Stomach (tissue), 9 donors: ENCODE results near the gene SFXN5. TPM values are rescaled to one million over a fixed set of nuclear protein-coding genes. Genes with fewer than 3 reads are reported as not detected.
A peak's percentile ranks its signal among the peaks of the same experiment; 100 is the strongest.

Source experiments
- DNase-seq, 2 donors: peaks; one replicate each; pipeline versions ENCODE4 v3.0.0 to v3.0.0-alpha.2; 2013 to 2019
- H3K27ac ChIP-seq, 5 donors: fragments of 200-600 bp in 4 of 5; sonication (generic) in 4 of 5; one replicate each; pipeline ENCODE4 v1.5.1; 2013 to 2019; ENCODE audit warnings: mild to moderate bottlenecking in 1 of 5, moderate library complexity in 1 of 5
- H3K27me3 ChIP-seq, 3 donors: fragments of 200-600 bp; sonication (generic); one replicate each; pipeline ENCODE4 v1.5.1; 2017 to 2019; ENCODE audit warnings: mixed run types in 1 of 3
- H3K36me3 ChIP-seq, 4 donors: fragments of 200-600 bp; sonication (generic); 1 replicate in 3 of 4; 2 replicates in 1 of 4; pipeline ENCODE4 v1.5.1; 2016 to 2019
- H3K4me1 ChIP-seq, 4 donors: fragments of 200-600 bp; sonication (generic); one replicate each; pipeline ENCODE4 v1.5.1; 2016 to 2019
- H3K4me3 ChIP-seq, 4 donors: fragments of 200-600 bp; sonication (generic) in 3 of 4; one replicate each; pipeline ENCODE4 v1.5.1; 2016 to 2019; ENCODE audit warnings: mild to moderate bottlenecking in 1 of 4
- H3K9me3 ChIP-seq, 4 donors: fragments of 200-600 bp; sonication (generic); one replicate each; pipeline ENCODE4 v1.5.1; 2016 to 2019
- EP300 ChIP-seq: sonication (generic); formaldehyde crosslinking; IDR thresholded peaks from one replicate; pipeline ENCODE4 v1.6.1; 2017; ENCODE audit warnings: antibody characterized with exemption
- POLR2A ChIP-seq, 4 donors: fragments of 450-650 bp; IDR thresholded peaks; one replicate each; pipeline ENCODE4 v1.6.1; 2016; ENCODE audit warnings: antibody characterized with exemption in 4 of 4, control low read depth in 2 of 4, mild to moderate bottlenecking in 1 of 4, moderate library complexity in 1 of 4
- POLR2AphosphoS5 ChIP-seq, 3 donors: sonication (generic); formaldehyde crosslinking; IDR thresholded peaks; one replicate each; pipeline ENCODE4 v1.6.1; 2016; ENCODE audit warnings: antibody characterized with exemption in 3 of 3
- WGBS, 5 donors: extraction: QIAGEN DNeasy Blood & Tissue Kit in 3 of 5; methylation state at CpG; one replicate each; pipeline versions ENCODE4 v1.1.5 to v1.1.7; 2013 to 2018; 5-methylcytosine and 5-hydroxymethylcytosine counted together
- intact Hi-C: fragments of 100-400 bp; cut with DNase I; formaldehyde crosslinking; loops from one replicate; pipeline ENCODE4 v1.15.1; 2023; ENCODE audit warnings: low total_unique reads
- polyA plus RNA-seq, 3 donors: library from polyadenylated mRNA; stranded (reverse); fragments of 200-250 nt; gene quantifications; one replicate each; pipeline ENCODE4 v1.2.3, GENCODE V29; 2013
- total RNA-seq, 5 donors: library from RNA; depleted of rRNA; stranded (reverse); fragments of >200 nt; gene quantifications; one replicate each; pipeline versions ENCODE4 v1.1.0 to v1.2.3, GENCODE V29; 2014 to 2016
- TF ChIP-seq, protein P1 (sequence below), 7 experiments: fragments of 450-650 bp in 4 of 7; fragments of 200-600 bp in 3 of 7; sonication (generic) in 3 of 7; IDR thresholded peaks; one replicate each; pipeline ENCODE4 v1.5.1; 2016 to 2019; ENCODE audit warnings: antibody characterized with exemption in 7 of 7, control low read depth in 2 of 7, mild to moderate bottlenecking in 1 of 7
- donor health status: healthy with polysubstance abuse.
- donor health status: Bipolar disorder and iron deficiency.
- donor health status: healthy.

The SFXN5 gene
- total and polyA plus RNA-seq, 8 donors, result 2.7 to 118 (median 17.2) TPM

DNA sequence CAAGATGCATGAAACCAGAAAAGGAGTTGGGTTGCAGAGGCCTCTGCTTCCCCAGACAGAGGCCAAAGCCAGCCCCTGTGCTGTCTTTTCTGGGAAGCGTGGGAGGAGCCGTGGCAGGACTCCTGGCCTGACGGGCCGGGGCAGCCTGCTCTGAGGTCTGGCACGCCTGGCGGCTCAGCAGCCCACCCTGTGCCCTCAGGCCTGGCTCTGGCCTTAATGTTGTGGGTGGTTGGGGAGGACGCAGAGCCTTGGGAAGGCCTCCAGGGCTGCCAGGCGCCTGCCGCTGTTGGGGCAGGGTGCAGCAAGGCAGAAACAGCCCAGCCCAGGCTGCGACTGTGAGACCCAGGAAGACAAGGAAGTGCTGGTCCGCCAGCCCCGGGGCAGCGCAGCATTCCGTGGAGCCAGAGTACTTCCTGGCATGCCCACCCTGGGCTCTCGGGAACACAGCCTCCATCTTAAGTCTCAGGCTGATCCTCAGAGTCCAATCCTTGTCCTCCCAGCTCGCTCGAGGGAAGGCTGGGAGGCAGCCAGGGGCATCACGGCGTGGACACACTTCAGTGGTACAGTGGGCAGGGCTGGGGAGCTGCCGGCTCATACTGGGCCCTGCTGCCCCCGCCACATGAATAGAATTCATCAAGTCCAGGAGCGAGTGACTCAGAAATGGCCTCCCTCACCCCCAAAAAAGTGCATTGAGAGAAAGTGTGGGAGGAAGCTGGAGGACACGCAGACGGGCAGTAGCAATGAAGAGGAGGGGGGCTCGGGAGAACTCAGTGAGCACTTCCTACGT is 81.5 kb downstream of the SFXN5 start:
- Histone ChIP-seq H3K9me3 (no peaks in the 10 kb centered on the region), H3K27me3 (no peaks in the 10 kb centered on the region), H3K36me3 (peaks cover 4 to 36% (median 18%) of the 10 kb centered on the region in 4 donors), H3K4me1 (peaks cover 8 to 19% (median 17%) of the 10 kb centered on the region in 4 donors), H3K27ac (no peak overlapping the region), H3K4me3 (no peak overlapping the region)
- DNase-seq, result peak; percentile 21 to 49
- intact Hi-C loops, result loop anchor here (5.0 to 10.0 kb wide), 2 partner anchors 95 to 172 kb away; no protein-coding TSS in a partner anchor
- TF ChIP-seq POLR2A (IDR thresholded peaks at IDR 0.05), result no peak
- no peak for TF ChIP-seq EP300
- TF ChIP-seq POLR2AphosphoS5 (IDR thresholded peaks at IDR 0.05), result no peak
- TF ChIP-seq, protein P1, sequence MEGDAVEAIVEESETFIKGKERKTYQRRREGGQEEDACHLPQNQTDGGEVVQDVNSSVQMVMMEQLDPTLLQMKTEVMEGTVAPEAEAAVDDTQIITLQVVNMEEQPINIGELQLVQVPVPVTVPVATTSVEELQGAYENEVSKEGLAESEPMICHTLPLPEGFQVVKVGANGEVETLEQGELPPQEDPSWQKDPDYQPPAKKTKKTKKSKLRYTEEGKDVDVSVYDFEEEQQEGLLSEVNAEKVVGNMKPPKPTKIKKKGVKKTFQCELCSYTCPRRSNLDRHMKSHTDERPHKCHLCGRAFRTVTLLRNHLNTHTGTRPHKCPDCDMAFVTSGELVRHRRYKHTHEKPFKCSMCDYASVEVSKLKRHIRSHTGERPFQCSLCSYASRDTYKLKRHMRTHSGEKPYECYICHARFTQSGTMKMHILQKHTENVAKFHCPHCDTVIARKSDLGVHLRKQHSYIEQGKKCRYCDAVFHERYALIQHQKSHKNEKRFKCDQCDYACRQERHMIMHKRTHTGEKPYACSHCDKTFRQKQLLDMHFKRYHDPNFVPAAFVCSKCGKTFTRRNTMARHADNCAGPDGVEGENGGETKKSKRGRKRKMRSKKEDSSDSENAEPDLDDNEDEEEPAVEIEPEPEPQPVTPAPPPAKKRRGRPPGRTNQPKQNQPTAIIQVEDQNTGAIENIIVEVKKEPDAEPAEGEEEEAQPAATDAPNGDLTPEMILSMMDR (IDR thresholded peaks at IDR 0.05), result no peak
- 90 to 96% (median 92%) methylated on average over 21 to 26 of the region's 26 CpGs for WGBS, 5 donors

DNA sequence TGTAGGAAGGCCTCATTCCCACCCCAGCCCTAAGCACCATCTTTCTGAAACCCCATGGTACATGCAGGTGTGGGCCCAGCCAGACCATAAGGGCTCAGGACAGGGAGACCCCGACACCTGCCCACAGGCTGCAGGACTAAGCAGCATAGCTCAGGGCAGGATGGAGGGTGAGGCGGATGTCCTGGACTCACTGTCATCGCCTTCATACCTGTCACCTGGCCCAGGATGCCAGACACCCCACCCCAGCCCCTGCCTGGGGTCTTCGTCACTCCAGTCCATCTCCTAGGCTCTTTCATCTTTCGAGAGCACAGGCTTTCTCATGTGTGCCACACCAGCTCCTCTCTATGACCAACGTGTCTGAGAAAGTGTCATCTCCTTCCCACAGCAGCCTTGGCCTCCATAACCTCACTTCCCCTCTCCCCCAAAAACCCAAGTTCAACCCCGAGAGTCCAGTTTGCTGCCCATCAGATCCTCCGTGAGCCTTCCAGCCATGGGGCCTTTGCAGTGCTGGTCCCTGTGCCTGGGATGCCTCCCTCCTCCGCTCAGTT is 82.7 kb downstream of the SFXN5 start:
- WGBS, 5 donors, result 87 to 95% (median 91%) methylated on average over 9 of the region's 9 CpGs
- H3K36me3 ChIP-seq, result peaks cover 4 to 36% (median 20%) of the 10 kb centered on the region in 4 donors
- intact Hi-C loops, result no loop called here
- H3K4me3 ChIP-seq, result no peak overlapping the region
- no peak overlapping the region for H3K27ac ChIP-seq
- no peaks in the 10 kb centered on the region for H3K9me3 ChIP-seq
- no peak for DNase-seq
- no peaks in the 10 kb centered on the region for H3K27me3 ChIP-seq
- TF ChIP-seq POLR2AphosphoS5 (IDR thresholded peaks at IDR 0.05) (no peak), POLR2A (IDR thresholded peaks at IDR 0.05) (no peak), EP300 (no peak)
- TF ChIP-seq, protein P1 (IDR thresholded peaks at IDR 0.05), result no peak
- H3K4me1 ChIP-seq, result peaks cover 20 to 31% (median 29%) of the 10 kb centered on the region in 4 donors

DNA sequence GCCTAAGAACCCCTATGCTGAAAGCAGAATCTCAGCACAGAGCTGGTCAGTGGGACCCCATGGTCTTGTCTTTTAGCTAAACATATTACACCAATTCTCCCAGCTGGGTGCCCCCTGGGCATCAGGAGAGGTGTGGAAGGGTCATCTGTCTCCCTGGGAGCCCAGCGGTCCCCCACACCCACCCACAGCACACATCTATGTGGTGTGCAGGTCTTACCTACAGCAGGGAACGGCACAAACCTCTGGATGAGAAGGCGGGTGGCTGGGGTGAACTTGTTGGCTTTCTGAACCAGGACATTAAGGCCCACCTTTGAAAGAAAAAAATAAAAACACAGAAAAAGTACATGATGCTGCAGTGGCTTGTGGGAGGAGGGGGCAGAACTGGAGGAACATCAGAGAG is 83.5 kb downstream of the SFXN5 start:
- Histone ChIP-seq H3K4me3 (no peak overlapping the region), H3K9me3 (no peaks in the 10 kb centered on the region), H3K27ac (no peak overlapping the region), H3K4me1 (peaks cover 20 to 39% (median 35%) of the 10 kb centered on the region in 4 donors), H3K36me3 (peaks cover 4 to 36% (median 20%) of the 10 kb centered on the region in 4 donors), H3K27me3 (no peaks in the 10 kb centered on the region)
- no peak for DNase-seq
- intact Hi-C loops, result no loop called here
- TF ChIP-seq POLR2A (IDR thresholded peaks at IDR 0.05), result no peak
- no peak for TF ChIP-seq EP300
- TF ChIP-seq, protein P1 (IDR thresholded peaks at IDR 0.05), result no peak
- TF ChIP-seq POLR2AphosphoS5 (IDR thresholded peaks at IDR 0.05), result no peak
- WGBS, 5 donors, result 90 to 96% (median 94%) methylated on average over 3 of the region's 3 CpGs

DNA sequence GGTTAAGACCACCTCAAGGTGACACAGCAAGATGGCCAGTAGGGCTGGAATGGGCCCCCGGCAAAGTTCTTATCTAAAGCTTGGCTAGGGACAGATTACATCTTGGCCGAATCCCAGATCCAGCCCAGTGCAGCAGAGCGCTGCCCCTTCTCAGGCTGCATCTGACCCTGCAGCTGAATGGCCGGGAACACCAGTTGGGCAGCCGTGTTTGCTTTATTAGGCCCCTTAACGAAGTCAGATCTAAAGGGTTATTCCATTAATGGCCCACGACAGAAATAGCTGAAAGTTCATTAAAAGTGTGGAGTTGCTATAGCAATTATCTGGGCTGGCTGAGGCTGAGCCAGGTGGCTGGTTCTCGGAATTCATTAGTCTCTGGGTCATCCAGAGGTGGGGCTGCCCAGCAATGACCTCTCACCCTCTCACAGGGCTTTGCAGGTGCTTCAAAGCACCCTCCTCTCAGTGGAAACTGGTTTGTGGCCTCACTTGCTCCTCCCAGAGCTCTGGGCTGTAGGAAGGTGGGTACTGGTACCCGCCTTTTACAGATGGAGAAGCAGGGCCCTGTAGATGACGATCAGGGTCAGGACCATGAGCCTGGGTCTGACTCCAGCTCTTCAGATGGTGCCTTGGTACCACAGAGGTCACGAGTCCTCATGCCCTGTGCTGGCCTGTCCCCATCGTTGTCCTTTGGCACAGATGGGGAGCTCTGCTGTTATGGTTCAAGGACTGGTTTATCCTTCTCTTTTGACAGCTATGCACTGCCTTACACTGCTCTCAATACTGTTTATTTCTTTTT is 85.4 kb downstream of the SFXN5 start:
- Histone ChIP-seq H3K27me3 (no peaks in the 10 kb centered on the region), H3K36me3 (peaks cover 4 to 35% (median 20%) of the 10 kb centered on the region in 4 donors), H3K9me3 (no peaks in the 10 kb centered on the region), H3K4me3 (no peak overlapping the region), H3K27ac (peak overlapping the region in 4 of 5 donors; percentile 38 to 72 (median 60)), H3K4me1 (peaks cover 20 to 43% (median 35%) of the 10 kb centered on the region in 4 donors)
- DNase-seq, result peak; percentile 72 to 74
- intact Hi-C loops, result no loop called here
- 42 to 78% (median 46%) methylated on average over 10 to 12 of the region's 12 CpGs for whole genome bisulfite sequencing, 5 donors
- no peak for TF ChIP-seq POLR2A (IDR thresholded peaks at IDR 0.05)
- TF ChIP-seq POLR2AphosphoS5 (IDR thresholded peaks at IDR 0.05), result no peak
- TF ChIP-seq EP300, result no peak
- TF ChIP-seq, protein P1 (IDR thresholded peaks at IDR 0.05), result no peak
